HG02981 (cell line): ENCODE measurements around the gene PBX1.
A peak's percentile ranks its signal among the peaks of the same experiment; 100 is the strongest.

Source experiments
- ATAC-seq: cut with Tn5 transposase; IDR thresholded peaks from one replicate; pipeline ENCODE4 v1.9.1; 2021; ENCODE audit warnings: mild to moderate bottlenecking, moderate library complexity; ENCODE audit not compliant: unreplicated experiment

Gene PBX1

GRCh38 chr1:164662462-164662861 is 103.5 kb downstream of the PBX1 start:
- no peak for ATAC-seq

- ATAC-seq: no peak
Observed at GRCh38 chr1:164662955-164663354, 104.0 kb downstream of the PBX1 start.

DNA sequence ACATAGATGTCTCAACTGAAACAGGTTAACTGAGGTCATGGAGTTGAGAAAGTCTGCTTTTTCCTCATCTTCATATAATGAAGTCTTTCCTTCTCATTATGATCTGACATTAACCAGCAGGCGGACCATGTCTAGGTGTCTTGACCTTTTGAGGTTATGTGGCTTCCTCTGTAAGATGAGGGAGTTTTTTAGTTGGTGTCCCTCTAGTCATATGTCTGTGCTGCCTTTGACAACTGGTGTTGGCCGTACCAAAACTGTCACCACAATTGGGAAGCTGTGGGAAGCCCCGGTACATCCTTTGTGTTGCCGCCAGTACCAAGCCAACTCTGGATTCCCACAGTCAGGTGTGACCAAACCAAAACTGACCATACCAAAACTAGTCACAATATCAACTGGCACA is 105.1 kb downstream of the PBX1 start:
- peak; percentile 33 for ATAC-seq

DNA sequence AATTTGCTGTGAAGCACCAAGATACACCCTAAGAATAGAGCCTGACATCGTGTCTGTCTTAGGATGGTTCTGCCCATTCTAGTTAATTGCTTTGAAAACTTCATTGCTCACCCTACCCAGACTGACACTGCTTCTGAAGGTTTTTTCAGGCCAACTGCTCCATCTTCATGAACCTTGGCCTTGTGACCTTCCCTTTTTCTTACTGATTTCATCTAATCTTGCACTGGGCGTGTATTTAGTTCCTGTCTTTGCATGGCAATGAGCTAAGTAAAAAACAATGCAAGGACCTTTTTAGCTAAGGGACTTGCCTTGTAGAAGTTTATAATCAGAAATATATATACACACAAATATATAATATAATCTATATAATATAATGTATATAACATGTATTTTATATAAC is 108.0 kb downstream of the PBX1 start:
- no peak for ATAC-seq

DNA sequence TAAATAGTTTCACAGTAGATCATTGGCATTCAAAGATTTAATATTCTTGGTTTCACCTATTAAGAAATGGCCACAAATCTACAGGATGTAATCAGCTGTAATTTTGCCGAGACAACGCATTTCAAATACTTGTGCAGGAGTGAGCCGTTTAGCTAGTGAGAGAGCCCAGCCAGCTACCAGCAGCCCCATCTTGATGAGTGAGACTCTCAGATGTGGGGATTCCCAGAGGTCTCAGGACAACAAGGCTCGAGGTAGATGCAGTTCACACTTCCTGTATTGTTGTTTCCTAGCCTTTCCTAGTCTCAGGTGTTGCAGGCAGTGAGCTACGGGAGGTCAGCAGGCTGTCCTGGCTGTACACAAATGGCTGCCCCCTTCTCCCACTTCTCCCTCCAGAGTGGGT is 108.6 kb downstream of the PBX1 start:
- ATAC-seq: no peak

- ATAC-seq: no peak
Observed at GRCh38 chr1:164668491-164669400, 109.8 kb downstream of the PBX1 start.

- no peak for ATAC-seq
Observed at GRCh38 chr1:164670026-164670425, 111.0 kb downstream of the PBX1 start.

DNA sequence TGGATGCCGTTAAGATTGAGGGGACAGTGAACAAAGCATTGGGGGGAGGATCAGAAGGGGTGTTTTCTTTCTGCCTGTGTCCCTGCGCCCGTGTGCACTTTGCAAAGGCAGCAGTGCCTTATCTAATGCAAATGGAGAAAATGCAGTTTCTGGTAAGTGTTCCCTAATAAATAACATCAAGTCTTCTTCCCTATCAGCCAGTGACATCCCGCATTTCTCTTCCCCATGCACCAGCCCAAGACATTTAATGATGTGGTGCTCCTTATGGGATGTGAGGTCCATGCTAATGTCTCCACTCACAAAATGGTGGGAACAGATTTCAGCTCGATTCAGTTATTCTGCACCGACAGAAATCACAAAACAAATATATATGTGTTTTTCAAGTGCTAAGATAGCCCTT is 111.8 kb downstream of the PBX1 start:
- ATAC-seq: no peak

DNA sequence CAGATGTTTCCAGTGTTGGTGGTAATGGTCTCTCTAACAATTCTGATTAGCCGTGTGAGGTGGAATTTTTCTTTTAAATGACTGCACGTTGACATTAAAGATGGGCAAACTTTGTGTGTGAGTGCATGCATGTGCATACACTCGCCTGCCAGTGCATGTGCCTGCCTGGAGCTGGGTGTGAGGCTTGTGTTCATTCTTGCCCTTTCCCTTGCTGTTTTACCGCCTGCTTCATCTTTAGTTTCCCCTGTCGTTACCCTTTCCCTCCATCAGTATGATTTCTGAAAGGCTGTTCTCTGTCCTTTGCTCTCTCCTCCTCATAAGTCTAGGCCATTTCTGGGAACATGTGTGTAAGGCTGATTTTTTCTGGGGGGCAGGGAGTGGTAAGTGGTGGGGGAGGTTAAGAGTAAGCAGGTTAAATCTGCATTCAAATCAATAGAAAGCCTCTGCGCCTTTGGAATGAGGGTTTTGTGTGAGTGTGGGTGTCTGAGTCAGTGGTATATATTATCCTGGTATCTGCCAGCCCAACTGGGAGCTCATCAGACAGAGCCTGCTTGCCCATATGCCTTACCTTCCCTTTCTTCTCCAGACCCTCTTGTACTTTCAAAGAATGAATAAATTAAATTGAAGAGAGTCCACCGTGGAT is 112.5 kb downstream of the PBX1 start:
- ATAC-seq: no peak

DNA sequence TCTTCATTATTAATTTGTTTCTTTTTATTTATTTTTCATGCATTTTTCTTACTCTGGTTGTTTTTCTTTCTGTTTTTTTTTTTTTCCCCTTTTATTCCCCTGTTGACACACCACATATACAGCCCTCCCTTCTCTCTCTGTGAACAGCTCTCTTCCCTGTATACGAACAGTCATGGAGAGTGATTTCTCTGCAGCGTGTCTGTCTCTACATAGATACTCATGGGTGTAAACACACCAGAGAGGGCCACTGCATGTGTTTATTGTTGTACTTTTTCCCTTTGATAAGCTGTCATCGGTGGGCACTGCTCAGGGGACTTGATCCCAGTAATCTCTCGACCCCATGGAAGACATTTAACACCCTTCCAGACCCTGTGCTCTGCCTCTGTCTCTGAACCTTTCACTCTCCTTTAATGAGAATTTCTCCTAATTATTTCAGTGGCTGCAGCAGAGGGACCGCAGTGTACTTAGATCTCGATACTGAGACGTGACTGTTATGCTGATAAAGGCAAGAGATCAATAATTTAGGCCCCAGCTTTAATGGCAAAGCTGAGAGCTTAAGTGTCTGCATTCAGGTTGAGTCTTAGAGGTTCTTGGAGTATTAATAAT is 113.1 kb downstream of the PBX1 start:
- ATAC-seq: no peak

GRCh38 chr1:164672588-164672987 is 113.6 kb downstream of the PBX1 start:
- ATAC-seq: no peak

DNA sequence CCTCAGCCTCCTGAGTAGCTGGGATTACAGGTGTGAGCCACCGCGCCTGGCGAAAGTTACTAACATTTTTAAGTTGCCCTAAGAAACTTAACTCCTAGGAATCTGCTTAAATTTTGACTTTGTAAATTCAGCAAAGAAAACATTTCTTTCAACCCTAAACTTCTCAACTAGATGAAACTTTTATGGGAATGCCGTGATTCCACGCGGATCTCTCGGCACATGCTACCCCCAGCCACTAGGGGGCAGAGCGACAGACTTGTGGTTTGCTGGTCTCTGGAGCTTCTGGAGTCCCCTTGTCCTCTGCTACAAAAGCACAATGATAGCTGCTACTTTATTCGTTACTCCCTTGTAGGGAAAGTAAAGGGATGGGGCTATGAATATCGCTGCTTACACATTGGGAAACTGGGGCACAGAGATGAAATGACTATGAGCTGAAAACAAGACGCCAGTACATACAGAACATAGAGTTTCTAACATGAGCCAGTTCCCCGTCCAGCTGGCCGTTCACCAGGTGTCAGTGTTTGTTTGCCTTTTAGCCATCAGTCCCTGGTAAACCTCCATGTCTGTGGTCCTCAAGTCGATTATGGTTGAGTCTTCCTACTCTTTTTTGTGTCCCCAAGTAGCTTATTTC is 114.7 kb downstream of the PBX1 start:
- ATAC-seq: no peak

DNA sequence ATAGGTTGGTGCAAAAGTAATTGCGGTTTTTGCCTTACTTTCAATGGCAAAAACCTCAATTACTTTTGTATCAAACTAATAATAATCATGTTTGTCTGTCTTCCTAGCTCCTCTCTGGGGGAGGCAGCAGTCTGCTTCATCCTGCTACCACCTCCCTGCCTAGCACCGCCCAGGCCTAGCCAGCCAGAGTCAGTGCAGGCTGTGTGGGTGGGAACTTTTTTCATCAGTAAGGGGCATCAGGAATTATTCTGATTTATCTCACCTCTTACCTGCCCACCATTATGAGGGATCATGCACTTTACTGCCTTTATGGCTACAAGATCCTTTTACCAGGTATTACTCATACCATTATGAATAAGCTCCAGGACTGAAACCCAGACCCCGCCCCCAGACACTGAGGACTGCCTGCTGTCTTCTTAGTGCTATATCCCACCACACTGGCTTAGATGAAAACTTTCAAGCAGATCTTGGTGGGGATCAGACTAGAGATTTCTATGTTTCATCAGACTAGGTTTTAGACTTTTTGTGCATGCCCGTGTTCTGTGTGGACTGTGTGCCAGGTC is 116.4 kb downstream of the PBX1 start:
- no peak for ATAC-seq

DNA sequence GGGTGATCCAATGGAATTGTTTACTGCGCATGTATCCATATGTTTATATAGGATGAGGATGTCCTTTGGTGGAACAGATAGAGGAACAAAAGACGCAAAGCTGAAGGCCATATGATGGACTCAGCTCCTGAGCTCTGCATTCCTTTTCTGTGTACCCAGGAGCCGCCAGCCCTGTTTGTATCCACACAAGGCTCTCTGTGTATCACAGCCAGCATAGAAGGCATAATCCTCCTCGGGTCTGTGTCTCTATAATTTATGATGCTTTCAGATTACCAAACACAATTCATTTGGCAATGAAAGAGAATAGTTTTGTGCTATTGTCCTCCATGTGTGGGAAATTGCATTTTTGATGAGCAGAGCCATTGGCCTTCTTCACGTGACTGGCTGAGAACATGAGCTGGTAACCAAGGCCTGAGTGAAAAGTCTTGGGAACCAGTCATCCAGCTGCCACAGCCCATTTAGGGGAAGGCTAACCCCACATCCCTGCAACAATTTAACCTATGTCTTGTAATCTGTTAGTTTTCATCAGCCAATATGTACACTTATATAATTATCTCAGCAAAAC is 119.2 kb downstream of the PBX1 start:
- no peak for ATAC-seq

DNA sequence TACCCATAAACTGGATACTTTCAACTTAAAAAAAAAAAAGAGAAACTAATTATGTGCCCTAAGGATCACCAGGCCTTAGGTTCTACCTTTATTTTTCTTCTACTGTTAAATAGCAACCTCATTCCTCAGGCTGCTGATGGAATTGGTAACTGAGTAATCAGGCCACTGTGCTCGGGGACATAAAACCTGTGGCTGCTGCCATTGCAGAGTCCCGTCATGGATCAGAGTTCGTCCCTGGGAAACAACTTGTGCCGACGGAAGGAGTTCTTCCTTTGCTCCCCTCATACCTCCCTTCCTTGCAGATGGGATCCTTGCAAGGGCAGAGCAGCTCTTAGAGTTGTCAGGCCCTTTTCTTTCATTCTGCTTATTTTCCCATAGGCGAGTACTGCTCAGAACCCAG is 123.6 kb downstream of the PBX1 start:
- ATAC-seq: no peak

DNA sequence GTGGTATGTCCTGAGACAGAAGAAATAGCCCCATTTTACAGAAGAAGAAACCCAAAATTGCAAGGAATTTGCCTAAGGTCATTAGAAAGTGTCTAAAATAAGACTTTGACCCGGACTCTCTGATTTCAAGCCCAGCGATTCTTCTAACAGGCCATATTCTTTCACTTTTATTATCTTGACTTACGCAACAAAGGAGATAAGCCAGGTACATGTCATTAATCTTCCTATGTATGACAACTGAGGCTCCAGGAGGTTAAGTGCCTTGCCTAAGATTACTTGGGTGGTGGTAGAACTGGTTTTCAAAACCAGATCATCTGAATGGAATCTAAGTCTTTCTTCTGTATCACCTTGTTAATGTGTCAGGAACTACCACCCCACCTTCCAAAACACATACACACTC is 124.3 kb downstream of the PBX1 start:
- ATAC-seq: no peak

- ATAC-seq: no peak
Observed at GRCh38 chr1:164685266-164686035, 126.5 kb downstream of the PBX1 start.

GRCh38 chr1:164687777-164688176 is 128.8 kb downstream of the PBX1 start:
- no peak for ATAC-seq

DNA sequence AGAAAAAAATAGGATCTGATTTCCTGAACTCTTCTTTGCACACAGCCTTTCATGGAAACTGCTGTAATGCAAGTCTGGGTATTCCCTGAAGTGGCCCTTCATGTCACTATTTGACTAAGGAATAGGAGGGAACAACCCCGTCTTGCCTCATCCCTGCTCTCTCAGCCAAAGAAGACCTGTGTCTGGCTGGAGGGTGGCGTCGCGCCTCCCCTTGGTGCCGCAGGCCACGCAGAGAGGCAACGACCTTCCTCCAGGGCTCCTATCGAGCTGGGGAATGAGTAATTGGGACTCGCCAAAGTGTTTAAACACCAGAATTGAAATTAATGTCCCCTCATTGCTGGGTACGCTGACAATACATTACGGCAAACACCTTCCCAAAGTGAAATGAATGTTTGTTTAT is 129.8 kb downstream of the PBX1 start:
- ATAC-seq: no peak
